ENCODE results near the gene AKAP8L.

Gene AKAP8L

GRCh38 chr19:15424692-15425272 is 6.0 kb upstream of the AKAP8L start:
- H3K27me3 ChIP-seq (ENCODE audit: control insufficient read depth in 1 of 2, insufficient read depth in 2 of 2, low read length in 2 of 2) = no peaks in the 10 kb centered on the region
- H3K36me3 ChIP-seq (ENCODE audit: control insufficient read depth in 2 of 2, insufficient read depth in 2 of 2, low read length in 2 of 2) = peaks cover 29 to 43% of the 10 kb centered on the region in 2 donors
- H3K27ac ChIP-seq (ENCODE audit: low read length) = no peak overlapping the region
- H3K4me3 ChIP-seq (ENCODE audit: low read length in 2 of 2) = no peak overlapping the region
- peaks cover 0 to 4% of the 10 kb centered on the region in 2 donors for H3K9me3 ChIP-seq (ENCODE audit: control insufficient read depth in 2 of 2, low read length in 2 of 2)
- peaks cover 6% of the 10 kb centered on the region for H3K4me1 ChIP-seq (ENCODE audit: control insufficient read depth, insufficient read depth, low read length)
- H3K9ac ChIP-seq (ENCODE audit: low read length in 2 of 2) = no peak overlapping the region

DNA sequence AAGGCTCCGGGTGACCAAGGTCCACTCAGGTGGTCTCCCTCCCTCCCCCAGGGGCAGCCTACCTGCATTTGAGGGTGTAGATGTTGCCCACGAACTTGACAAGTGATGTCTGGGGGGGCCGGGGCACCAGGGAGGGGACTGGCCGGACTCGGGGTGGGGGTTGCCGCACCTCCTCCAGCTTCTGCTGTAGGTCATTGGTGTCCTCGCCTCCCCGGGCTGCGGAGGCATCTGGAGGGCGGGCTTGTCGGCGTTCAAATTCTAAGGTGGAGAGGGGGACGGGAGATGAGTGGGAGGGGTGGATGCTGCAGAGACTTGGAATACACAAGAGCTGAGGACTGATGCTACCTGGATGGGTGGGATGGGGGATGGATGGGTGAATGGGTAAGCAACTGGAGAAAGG is 5.3 kb upstream of the AKAP8L start:
- Histone ChIP-seq H3K9ac (ENCODE audit: low read length in 2 of 2) (no peak overlapping the region), H3K4me1 (ENCODE audit: control insufficient read depth, insufficient read depth, low read length) (peaks cover 7% of the 10 kb centered on the region), H3K36me3 (ENCODE audit: control insufficient read depth in 2 of 2, insufficient read depth in 2 of 2, low read length in 2 of 2) (peaks cover 29 to 41% of the 10 kb centered on the region in 2 donors), H3K27me3 (ENCODE audit: control insufficient read depth in 1 of 2, insufficient read depth in 2 of 2, low read length in 2 of 2) (no peaks in the 10 kb centered on the region), H3K27ac (ENCODE audit: low read length) (no peak overlapping the region), H3K4me3 (ENCODE audit: low read length in 2 of 2) (no peak overlapping the region), H3K9me3 (ENCODE audit: control insufficient read depth in 2 of 2, low read length in 2 of 2) (peaks cover 0 to 4% of the 10 kb centered on the region in 2 donors)

GRCh38 chr19:15423130-15423529 is 4.3 kb upstream of the AKAP8L start:
- peaks cover 29 to 40% of the 10 kb centered on the region in 2 donors for H3K36me3 ChIP-seq (ENCODE audit: control insufficient read depth in 2 of 2, insufficient read depth in 2 of 2, low read length in 2 of 2)

GRCh38 chr19:15422296-15423075 is 3.7 kb upstream of the AKAP8L start:
- no peak overlapping the region for H3K4me3 ChIP-seq (ENCODE audit: low read length in 2 of 2)
- H3K9me3 ChIP-seq (ENCODE audit: control insufficient read depth in 2 of 2, low read length in 2 of 2) = peaks cover 0 to 4% of the 10 kb centered on the region in 2 donors
- peaks cover 13% of the 10 kb centered on the region for H3K4me1 ChIP-seq (ENCODE audit: control insufficient read depth, insufficient read depth, low read length)
- no peak overlapping the region for H3K27ac ChIP-seq (ENCODE audit: low read length)
- H3K9ac ChIP-seq (ENCODE audit: low read length in 2 of 2) = no peak overlapping the region
- no peaks in the 10 kb centered on the region for H3K27me3 ChIP-seq (ENCODE audit: control insufficient read depth in 1 of 2, insufficient read depth in 2 of 2, low read length in 2 of 2)
- peaks cover 29 to 39% of the 10 kb centered on the region in 2 donors for H3K36me3 ChIP-seq (ENCODE audit: control insufficient read depth in 2 of 2, insufficient read depth in 2 of 2, low read length in 2 of 2)

More at GRCh38 chr19:15423130-15423529, 4.3 kb upstream of the AKAP8L start:
- H3K9me3 ChIP-seq (ENCODE audit: control insufficient read depth in 2 of 2, low read length in 2 of 2) = peaks cover 0 to 4% of the 10 kb centered on the region in 2 donors
- H3K4me1 ChIP-seq (ENCODE audit: control insufficient read depth, insufficient read depth, low read length) = peaks cover 6% of the 10 kb centered on the region
- no peak overlapping the region for H3K9ac ChIP-seq (ENCODE audit: low read length in 2 of 2)
- no peak overlapping the region for H3K4me3 ChIP-seq (ENCODE audit: low read length in 2 of 2)
- no peak overlapping the region for H3K27ac ChIP-seq (ENCODE audit: low read length)
- no peaks in the 10 kb centered on the region for H3K27me3 ChIP-seq (ENCODE audit: control insufficient read depth in 1 of 2, insufficient read depth in 2 of 2, low read length in 2 of 2)

- Histone ChIP-seq H3K9ac (ENCODE audit: low read length in 2 of 2) (no peak overlapping the region), H3K27ac (ENCODE audit: low read length) (no peak overlapping the region), H3K27me3 (ENCODE audit: control insufficient read depth in 1 of 2, insufficient read depth in 2 of 2, low read length in 2 of 2) (no peaks in the 10 kb centered on the region), H3K36me3 (ENCODE audit: control insufficient read depth in 2 of 2, insufficient read depth in 2 of 2, low read length in 2 of 2) (peaks cover 28 to 32% of the 10 kb centered on the region in 2 donors), H3K9me3 (ENCODE audit: control insufficient read depth in 2 of 2, low read length in 2 of 2) (peaks cover 0 to 4% of the 10 kb centered on the region in 2 donors), H3K4me1 (ENCODE audit: control insufficient read depth, insufficient read depth, low read length) (peaks cover 20% of the 10 kb centered on the region), H3K4me3 (ENCODE audit: low read length in 2 of 2) (no peak overlapping the region)
Measured at GRCh38 chr19:15421721-15422260, 3.0 kb upstream of the AKAP8L start.

DNA sequence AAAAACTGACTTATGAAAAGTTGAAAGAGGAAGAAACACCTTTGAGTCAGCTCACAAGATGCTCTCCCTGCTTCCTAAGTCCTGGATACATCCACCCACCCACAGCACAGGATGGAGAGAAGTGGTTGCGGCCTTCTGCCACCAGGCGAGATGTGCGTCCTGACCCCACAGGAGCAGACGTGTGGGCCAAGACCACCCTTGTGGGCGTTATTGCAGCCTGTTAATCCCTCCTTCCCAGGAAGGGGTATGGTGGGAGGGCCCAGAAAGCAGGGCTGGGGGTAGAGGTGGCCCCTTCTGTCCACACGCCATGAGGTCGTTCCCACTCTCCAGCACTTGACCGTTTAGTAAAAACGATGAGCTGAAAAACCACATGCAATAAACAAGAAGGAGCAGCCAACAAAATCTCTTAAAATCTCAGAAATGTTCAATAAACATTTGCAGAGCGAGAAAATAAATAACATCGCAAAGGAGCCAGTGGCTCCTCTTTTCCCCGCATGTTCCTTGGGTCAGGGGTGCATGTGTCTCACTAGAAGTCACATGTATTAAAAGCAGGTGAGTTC is 2.4 kb upstream of the AKAP8L start:
- H3K36me3 ChIP-seq (ENCODE audit: control insufficient read depth in 2 of 2, insufficient read depth in 2 of 2, low read length in 2 of 2) = peaks cover 22 to 28% of the 10 kb centered on the region in 2 donors
- H3K9ac ChIP-seq (ENCODE audit: low read length in 2 of 2) = no peak overlapping the region
- H3K27ac ChIP-seq (ENCODE audit: low read length) = no peak overlapping the region

GRCh38 chr19:15419413-15420025 is 731 bp upstream of the AKAP8L start:
- peaks cover 0 to 4% of the 10 kb centered on the region in 2 donors for H3K9me3 ChIP-seq (ENCODE audit: control insufficient read depth in 2 of 2, low read length in 2 of 2)
- H3K4me1 ChIP-seq (ENCODE audit: control insufficient read depth, insufficient read depth, low read length) = peaks cover 31% of the 10 kb centered on the region
- H3K27me3 ChIP-seq (ENCODE audit: control insufficient read depth in 1 of 2, insufficient read depth in 2 of 2, low read length in 2 of 2) = no peaks in the 10 kb centered on the region
- H3K36me3 ChIP-seq (ENCODE audit: control insufficient read depth in 2 of 2, insufficient read depth in 2 of 2, low read length in 2 of 2) = peaks cover 13 to 22% of the 10 kb centered on the region in 2 donors
- H3K27ac ChIP-seq (ENCODE audit: low read length) = peak overlapping the region; percentile 13
- H3K4me3 ChIP-seq (ENCODE audit: low read length in 2 of 2) = peak overlapping the region; percentile 93 to 98
- peak overlapping the region; percentile 73 to 74 for H3K9ac ChIP-seq (ENCODE audit: low read length in 2 of 2)

More for the DNA sequence above, 2.4 kb upstream of the AKAP8L start:
- Histone ChIP-seq H3K27me3 (ENCODE audit: control insufficient read depth in 1 of 2, insufficient read depth in 2 of 2, low read length in 2 of 2) (no peaks in the 10 kb centered on the region), H3K9me3 (ENCODE audit: control insufficient read depth in 2 of 2, low read length in 2 of 2) (peaks cover 0 to 4% of the 10 kb centered on the region in 2 donors), H3K4me1 (ENCODE audit: control insufficient read depth, insufficient read depth, low read length) (peaks cover 26% of the 10 kb centered on the region), H3K4me3 (ENCODE audit: low read length in 2 of 2) (no peak overlapping the region)

GRCh38 chr19:15418231-15418578 is 583 bp downstream of the AKAP8L start:
- Histone ChIP-seq H3K27ac (ENCODE audit: low read length) (peak overlapping the region; percentile 79), H3K4me1 (ENCODE audit: control insufficient read depth, insufficient read depth, low read length) (peaks cover 39% of the 10 kb centered on the region), H3K36me3 (ENCODE audit: control insufficient read depth in 2 of 2, insufficient read depth in 2 of 2, low read length in 2 of 2) (peaks cover 3 to 16% of the 10 kb centered on the region in 2 donors), H3K9ac (ENCODE audit: low read length in 2 of 2) (peak overlapping the region; percentile 82 to 86), H3K27me3 (ENCODE audit: control insufficient read depth in 1 of 2, insufficient read depth in 2 of 2, low read length in 2 of 2) (no peaks in the 10 kb centered on the region), H3K4me3 (ENCODE audit: low read length in 2 of 2) (peak overlapping the region; percentile 95 to 98), H3K9me3 (ENCODE audit: control insufficient read depth in 2 of 2, low read length in 2 of 2) (peaks cover 0 to 2% of the 10 kb centered on the region in 2 donors)

DNA sequence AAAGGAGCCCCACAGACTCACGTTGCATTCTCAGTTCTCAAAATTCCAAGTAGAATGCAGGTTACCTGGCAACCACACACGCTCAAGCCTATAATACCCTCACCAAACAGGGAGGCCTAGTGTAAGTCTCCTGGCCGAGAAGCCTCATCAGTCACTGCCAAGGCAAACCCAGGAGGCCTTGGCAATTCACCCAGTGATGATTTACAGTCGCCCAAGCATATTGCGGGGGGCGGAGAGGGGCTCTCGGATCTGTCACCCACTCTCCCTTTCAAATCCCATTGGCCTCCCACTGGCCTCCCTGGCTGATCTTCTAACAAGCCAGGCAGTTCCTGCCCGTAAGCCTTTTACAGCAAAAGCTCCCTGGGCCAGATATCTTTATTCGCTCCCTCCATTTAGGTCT is 1.1 kb downstream of the AKAP8L start:
- Histone ChIP-seq H3K27me3 (ENCODE audit: control insufficient read depth in 1 of 2, insufficient read depth in 2 of 2, low read length in 2 of 2) (no peaks in the 10 kb centered on the region), H3K36me3 (ENCODE audit: control insufficient read depth in 2 of 2, insufficient read depth in 2 of 2, low read length in 2 of 2) (peaks cover 0 to 11% of the 10 kb centered on the region in 2 donors), H3K9me3 (ENCODE audit: control insufficient read depth in 2 of 2, low read length in 2 of 2) (no peaks in the 10 kb centered on the region), H3K4me3 (ENCODE audit: low read length in 2 of 2) (peak overlapping the region; percentile 95 to 98), H3K9ac (ENCODE audit: low read length in 2 of 2) (peak overlapping the region; percentile 82 to 86), H3K27ac (ENCODE audit: low read length) (peak overlapping the region; percentile 79), H3K4me1 (ENCODE audit: control insufficient read depth, insufficient read depth, low read length) (peaks cover 44% of the 10 kb centered on the region)

DNA sequence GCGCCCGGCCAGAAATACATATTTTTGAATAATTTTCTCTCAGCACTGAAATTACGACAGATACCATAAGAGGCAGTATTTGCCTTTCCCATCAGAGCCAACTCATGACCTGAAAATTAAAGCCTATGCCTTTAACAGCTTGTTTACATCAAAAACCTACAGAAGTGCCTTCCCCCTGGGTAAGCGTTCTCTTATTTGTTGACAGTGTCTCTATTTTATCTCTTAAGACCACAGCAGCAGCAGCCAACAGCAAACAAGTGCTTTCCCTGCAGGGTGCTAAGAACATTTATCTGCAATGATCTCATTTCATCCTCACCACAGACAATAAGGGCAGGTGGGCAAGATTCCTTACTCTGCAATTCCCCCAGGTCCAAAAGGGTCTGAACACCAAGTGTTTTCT is 6.0 kb downstream of the AKAP8L start:
- Histone ChIP-seq H3K4me1 (ENCODE audit: control insufficient read depth, insufficient read depth, low read length) (peaks cover 43% of the 10 kb centered on the region), H3K27ac (ENCODE audit: low read length) (peak overlapping the region; percentile 46), H3K9ac (ENCODE audit: low read length in 2 of 2) (peak overlapping the region; percentile 36 to 37), H3K27me3 (ENCODE audit: control insufficient read depth in 1 of 2, insufficient read depth in 2 of 2, low read length in 2 of 2) (no peaks in the 10 kb centered on the region), H3K4me3 (ENCODE audit: low read length in 2 of 2) (peak overlapping the region in 1 of 2 donors; percentile 47), H3K9me3 (ENCODE audit: control insufficient read depth in 2 of 2, low read length in 2 of 2) (no peaks in the 10 kb centered on the region), H3K36me3 (ENCODE audit: control insufficient read depth in 2 of 2, insufficient read depth in 2 of 2, low read length in 2 of 2) (peaks cover 10 to 18% of the 10 kb centered on the region in 2 donors)

Data from stomach smooth muscle (tissue), 2 donors.